Upper lobe of left lung (tissue), 4 donors: ENCODE results near the gene TNK2.

Experiments used
- EP300 ChIP-seq, 4 donors: sonication (generic); formaldehyde crosslinking; IDR thresholded peaks; one replicate each; pipeline ENCODE4 v1.5.1; 2017; ENCODE audit warnings: antibody characterized with exemption in 4 of 4, control low read depth in 2 of 4
- TF ChIP-seq, protein P1 (sequence below), 6 experiments: fragments of 450-650 bp in 4 of 6; fragments of 200-600 bp in 2 of 6; sonication (generic) in 2 of 6; IDR thresholded peaks; one replicate each; pipeline ENCODE4 v1.5.1; 2016 to 2019; ENCODE audit warnings: antibody characterized with exemption in 6 of 6

DNA sequence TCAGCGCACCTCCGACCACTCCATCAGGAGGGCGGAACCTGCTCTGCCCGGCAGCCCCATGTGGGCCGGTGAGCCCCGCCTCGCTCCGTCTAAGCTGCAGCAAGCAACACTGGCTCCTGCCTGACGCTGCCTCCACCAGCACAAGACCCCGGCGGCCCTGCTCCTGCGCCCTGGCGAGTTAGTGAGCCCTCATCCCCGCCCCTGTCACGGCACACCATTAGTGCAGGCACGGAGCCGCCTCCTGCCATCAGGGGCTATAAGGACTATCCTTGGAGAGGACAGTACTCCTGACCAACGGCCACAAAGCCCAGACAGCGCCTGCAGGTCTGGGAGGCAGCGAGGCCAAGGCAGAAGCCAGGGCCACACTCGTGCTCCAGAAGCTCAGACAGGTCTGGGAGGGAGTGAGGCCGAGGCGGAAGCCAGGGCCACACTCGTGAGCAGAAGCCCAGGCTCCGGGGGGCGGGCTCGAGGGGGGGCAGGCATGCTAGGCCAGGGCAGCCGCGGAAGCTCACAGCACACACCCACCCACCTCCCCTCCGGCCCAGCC, 39.4 kb downstream of the TNK2 start:
- TF ChIP-seq, protein P1, sequence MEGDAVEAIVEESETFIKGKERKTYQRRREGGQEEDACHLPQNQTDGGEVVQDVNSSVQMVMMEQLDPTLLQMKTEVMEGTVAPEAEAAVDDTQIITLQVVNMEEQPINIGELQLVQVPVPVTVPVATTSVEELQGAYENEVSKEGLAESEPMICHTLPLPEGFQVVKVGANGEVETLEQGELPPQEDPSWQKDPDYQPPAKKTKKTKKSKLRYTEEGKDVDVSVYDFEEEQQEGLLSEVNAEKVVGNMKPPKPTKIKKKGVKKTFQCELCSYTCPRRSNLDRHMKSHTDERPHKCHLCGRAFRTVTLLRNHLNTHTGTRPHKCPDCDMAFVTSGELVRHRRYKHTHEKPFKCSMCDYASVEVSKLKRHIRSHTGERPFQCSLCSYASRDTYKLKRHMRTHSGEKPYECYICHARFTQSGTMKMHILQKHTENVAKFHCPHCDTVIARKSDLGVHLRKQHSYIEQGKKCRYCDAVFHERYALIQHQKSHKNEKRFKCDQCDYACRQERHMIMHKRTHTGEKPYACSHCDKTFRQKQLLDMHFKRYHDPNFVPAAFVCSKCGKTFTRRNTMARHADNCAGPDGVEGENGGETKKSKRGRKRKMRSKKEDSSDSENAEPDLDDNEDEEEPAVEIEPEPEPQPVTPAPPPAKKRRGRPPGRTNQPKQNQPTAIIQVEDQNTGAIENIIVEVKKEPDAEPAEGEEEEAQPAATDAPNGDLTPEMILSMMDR (IDR thresholded peaks at IDR 0.05), result no peak
- no peak for TF ChIP-seq EP300 (IDR thresholded peaks at IDR 0.05)
